Measurements from ENCODE around the gene MVB12B. TPM values are rescaled to one million over a fixed set of nuclear protein-coding genes. Genes with fewer than 3 reads are reported as not detected.
A peak's percentile ranks its signal among the peaks of the same experiment; 100 is the strongest.

Gene MVB12B
- total RNA-seq, 1 experiment from 2014 or later = 4.5 TPM

DNA sequence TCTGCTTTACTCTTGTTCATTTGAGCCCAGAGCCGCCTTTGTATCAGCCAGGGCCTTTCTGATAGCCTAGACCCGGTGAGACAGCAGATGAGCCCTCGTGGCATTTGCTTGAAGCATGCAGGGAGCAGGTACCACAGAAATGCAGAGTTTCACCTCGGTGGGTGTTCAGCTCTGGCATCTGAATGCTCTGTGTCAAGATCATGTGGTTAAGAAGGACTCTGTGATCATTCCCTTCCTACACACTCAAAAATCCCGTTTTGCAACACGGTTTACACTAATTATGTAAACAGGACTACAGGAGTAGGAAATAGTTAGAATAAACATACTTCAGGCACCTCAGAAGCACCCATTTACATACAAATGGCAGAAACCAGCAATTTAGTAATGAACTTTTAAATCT lies 67.2 kb downstream of the MVB12B start:
- no peak for DNase-seq
- no peak for TF ChIP-seq CTCF (IDR thresholded peaks at IDR 0.05; ENCODE audit: unreplicated experiment)
- CTCF ChIA-PET = interaction anchor here (0.5 kb wide), 1 partner anchor 443 kb away, joined by 3 read pairs; no protein-coding TSS in a partner anchor
- no peaks in the 10 kb centered on the region for H3K27me3 Mint-ChIP-seq (ENCODE audit: unreplicated experiment)
- H3K9me3 Mint-ChIP-seq (ENCODE audit: low read depth, unreplicated experiment) = no peaks in the 10 kb centered on the region
- no peak overlapping the region for H3K4me3 Mint-ChIP-seq (ENCODE audit: low read depth, unreplicated experiment)
- H3K36me3 Mint-ChIP-seq (ENCODE audit: insufficient read depth, unreplicated experiment) = no peaks in the 10 kb centered on the region
- no peak overlapping the region for H3K27ac Mint-ChIP-seq (ENCODE audit: unreplicated experiment)
- BruUV-seq (replicated peaks) = no TSS peak
- intact Hi-C loops (cut with micrococcal nuclease; ENCODE audit: unreplicated experiment) = no loop called here
- peaks cover 10% of the 10 kb centered on the region for H3K4me1 Mint-ChIP-seq (ENCODE audit: low read depth, unreplicated experiment)

DNA sequence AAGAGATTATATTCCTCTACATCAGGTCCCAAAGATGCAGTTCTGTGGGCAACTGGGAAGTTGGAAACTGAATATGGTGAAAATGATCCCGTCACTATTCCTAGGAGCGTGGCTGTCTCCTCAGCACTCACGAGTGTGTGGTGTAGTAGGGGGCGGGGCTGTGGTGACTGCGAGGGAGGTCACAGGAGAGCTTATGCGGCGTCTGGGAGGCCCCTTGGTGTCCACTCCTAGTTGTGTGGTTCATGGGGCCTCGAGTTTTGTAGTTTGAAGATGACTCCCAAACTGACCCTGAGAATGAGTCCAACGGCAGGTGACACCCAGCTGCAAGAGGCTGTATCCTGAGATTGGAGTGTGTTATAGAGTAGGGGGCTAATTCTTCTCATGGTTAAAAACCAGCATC lies 68.2 kb downstream of the MVB12B start:
- H3K27me3 Mint-ChIP-seq (ENCODE audit: unreplicated experiment) = no peaks in the 10 kb centered on the region
- no peak overlapping the region for H3K27ac Mint-ChIP-seq (ENCODE audit: unreplicated experiment)
- H3K36me3 Mint-ChIP-seq (ENCODE audit: insufficient read depth, unreplicated experiment) = no peaks in the 10 kb centered on the region
- BruUV-seq (replicated peaks) = no TSS peak
- CTCF ChIA-PET = no interaction called here
- H3K4me1 Mint-ChIP-seq (ENCODE audit: low read depth, unreplicated experiment) = peaks cover 10% of the 10 kb centered on the region
- intact Hi-C loops (cut with micrococcal nuclease; ENCODE audit: unreplicated experiment) = loop anchor here (5.0 kb wide), 1 partner anchor 78 kb away; no protein-coding TSS in a partner anchor
- TF ChIP-seq CTCF (IDR thresholded peaks at IDR 0.05; ENCODE audit: unreplicated experiment) = no peak
- no peaks in the 10 kb centered on the region for H3K9me3 Mint-ChIP-seq (ENCODE audit: low read depth, unreplicated experiment)
- DNase-seq = no peak
- H3K4me3 Mint-ChIP-seq (ENCODE audit: low read depth, unreplicated experiment) = no peak overlapping the region

GRCh38 chr9:126395439-126396212 lies 69.0 kb downstream of the MVB12B start:
- no TSS peak for BruUV-seq (replicated peaks)
- intact Hi-C loops (cut with micrococcal nuclease; ENCODE audit: unreplicated experiment) = loop anchor here (5.0 kb wide), 1 partner anchor 78 kb away; no protein-coding TSS in a partner anchor
- Mint-ChIP-seq H3K4me3 (ENCODE audit: low read depth, unreplicated experiment) (no peak overlapping the region), H3K9me3 (ENCODE audit: low read depth, unreplicated experiment) (no peaks in the 10 kb centered on the region), H3K27ac (ENCODE audit: unreplicated experiment) (no peak overlapping the region), H3K27me3 (ENCODE audit: unreplicated experiment) (no peaks in the 10 kb centered on the region), H3K36me3 (ENCODE audit: insufficient read depth, unreplicated experiment) (no peaks in the 10 kb centered on the region), H3K4me1 (ENCODE audit: low read depth, unreplicated experiment) (peaks cover 10% of the 10 kb centered on the region)
- no peak for TF ChIP-seq CTCF (IDR thresholded peaks at IDR 0.05; ENCODE audit: unreplicated experiment)
- CTCF ChIA-PET = no interaction called here
- peak; percentile 52 for DNase-seq

DNA sequence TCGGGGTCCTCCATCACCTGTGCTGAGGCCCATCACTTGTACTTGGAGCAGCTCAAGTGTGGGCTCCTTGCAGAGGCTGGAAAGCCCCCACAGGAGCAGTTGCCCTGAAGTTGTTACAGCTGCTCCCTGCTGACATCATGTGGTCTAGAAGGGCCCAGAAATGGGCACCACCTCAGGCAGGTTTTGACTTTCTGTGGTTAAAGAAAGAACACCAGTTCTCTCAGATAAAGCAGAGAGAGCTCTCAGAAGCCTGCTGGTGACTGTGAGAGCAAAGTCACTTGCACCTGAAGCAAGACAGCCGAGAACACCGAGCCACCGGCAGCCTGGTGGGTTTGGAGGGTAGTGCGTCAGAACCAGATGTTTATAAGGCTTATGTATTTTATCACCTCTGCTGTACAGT lies 70.4 kb downstream of the MVB12B start:
- Mint-ChIP-seq H3K27ac (ENCODE audit: unreplicated experiment) (no peak overlapping the region), H3K36me3 (ENCODE audit: insufficient read depth, unreplicated experiment) (no peaks in the 10 kb centered on the region), H3K9me3 (ENCODE audit: low read depth, unreplicated experiment) (no peaks in the 10 kb centered on the region), H3K4me3 (ENCODE audit: low read depth, unreplicated experiment) (no peak overlapping the region), H3K4me1 (ENCODE audit: low read depth, unreplicated experiment) (peaks cover 10% of the 10 kb centered on the region), H3K27me3 (ENCODE audit: unreplicated experiment) (no peaks in the 10 kb centered on the region)
- intact Hi-C loops (cut with micrococcal nuclease; ENCODE audit: unreplicated experiment) = loop anchor here (5.0 kb wide), 1 partner anchor 80 kb away; no protein-coding TSS in a partner anchor
- CTCF ChIA-PET = no interaction called here
- DNase-seq = no peak
- no TSS peak for BruUV-seq (replicated peaks)
- no peak for TF ChIP-seq CTCF (IDR thresholded peaks at IDR 0.05; ENCODE audit: unreplicated experiment)
